ENCODE results near the gene ARG2. TPM values are rescaled to one million over a fixed set of nuclear protein-coding genes. Genes with fewer than 3 reads are reported as not detected.
"Not testable (repeated sequence)": the region's sequence is repeated elsewhere in the genome, so short reads cannot be mapped to it uniquely, and the experiment has no call there.

The ARG2 gene
- total RNA-seq, 2 experiments from 2014 or later: 11.9 TPM

DNA sequence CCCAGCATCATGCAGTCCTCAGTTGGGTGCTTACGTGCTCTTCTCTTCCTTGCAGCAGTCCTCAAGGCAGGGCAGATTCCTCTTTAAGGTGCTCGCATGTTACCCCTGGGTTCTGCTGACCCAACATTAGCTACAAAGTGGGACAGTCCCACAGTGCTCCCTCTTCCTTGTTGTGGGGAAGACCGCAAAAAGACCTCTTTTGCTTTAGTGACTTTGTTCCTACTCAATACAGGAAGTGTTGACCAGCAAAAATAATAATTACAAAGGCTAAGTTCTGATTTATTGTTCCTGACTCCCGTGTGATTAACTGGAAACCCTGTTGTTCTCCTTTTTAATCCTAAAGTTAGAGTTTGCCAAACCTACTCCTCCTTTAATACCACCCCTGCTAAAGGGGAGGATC lies 33.4 kb upstream of the ARG2 start:
- ChIA-PET POLR2A (interaction anchor here (1.0 kb wide), 1 partner anchor 13 kb away, joined by 3 read pairs; the partner anchor contains the start of gene PIGH), CTCF (interaction anchor here (0.6 to 7.9 kb wide), 7 partner anchors 14 to 253 kb away, joined by 3 to 53 read pairs (median 6); partner anchors contain the start of gene PIGH)
- Mint-ChIP-seq H3K27ac (no peak overlapping the region), H3K36me3 (ENCODE audit: low read depth) (peaks cover 9% of the 10 kb centered on the region), H3K4me3 (no peak overlapping the region), H3K9me3 (ENCODE audit: low read depth) (no peaks in the 10 kb centered on the region), H3K4me1 (no peaks in the 10 kb centered on the region), H3K27me3 (no peaks in the 10 kb centered on the region)
- no peak for DNase-seq
- ATAC-seq: no peak
- intact Hi-C loops (cut with DNase I, micrococcal nuclease): no loop called here

- ATAC-seq (no peak), DNase-seq (no peak)
- H3K4me3 Mint-ChIP-seq: no peak overlapping the region
- no peak overlapping the region for H3K27ac Mint-ChIP-seq
- POLR2A ChIA-PET: interaction anchor here (0.7 kb wide), 1 partner anchor 115 kb away, joined by 3 read pairs; no protein-coding TSS in a partner anchor
- H3K36me3 Mint-ChIP-seq (ENCODE audit: low read depth): peaks cover 14% of the 10 kb centered on the region
- H3K4me1 Mint-ChIP-seq: no peaks in the 10 kb centered on the region
- H3K9me3 Mint-ChIP-seq (ENCODE audit: low read depth): no peaks in the 10 kb centered on the region
- CTCF ChIA-PET: interaction anchor here (0.9 to 3.4 kb wide), 7 partner anchors 8 to 177 kb away, joined by 3 to 22 read pairs (median 4); partner anchors contain the start of genes PIGH and PLEK2
- no peaks in the 10 kb centered on the region for H3K27me3 Mint-ChIP-seq
- intact Hi-C loops (cut with DNase I, micrococcal nuclease): no loop called here
Observed at GRCh38 chr14:67589204-67589770, 30.4 kb upstream of the ARG2 start.

DNA sequence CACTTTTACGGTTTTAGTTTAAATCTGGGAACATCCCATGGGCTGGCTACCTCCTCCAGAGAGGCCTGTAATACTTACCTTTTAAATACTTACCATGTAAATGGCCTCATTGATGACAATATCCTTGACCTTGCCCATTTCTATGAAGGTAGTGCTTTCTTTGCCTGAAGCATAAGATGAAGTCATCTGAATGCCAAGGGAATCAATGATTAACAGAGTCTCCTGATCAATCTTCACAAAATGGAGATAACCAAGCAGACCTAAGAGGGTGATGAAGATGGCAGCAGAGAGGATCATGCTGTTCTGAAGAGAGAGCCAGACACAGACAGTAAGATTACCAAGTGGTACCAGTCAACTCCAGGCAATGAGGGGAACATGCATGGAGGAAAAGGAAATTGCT lies 26.1 kb upstream of the ARG2 start:
- H3K27ac Mint-ChIP-seq; POLR2A ChIA-PET; ATAC-seq; DNase-seq; intact Hi-C loops (cut with DNase I, micrococcal nuclease); H3K27me3 Mint-ChIP-seq; H3K9me3 Mint-ChIP-seq (ENCODE audit: low read depth); H3K4me3 Mint-ChIP-seq: not testable (repeated sequence)
- Mint-ChIP-seq H3K4me1 (peaks cover 18% of the 10 kb centered on the region), H3K36me3 (ENCODE audit: low read depth) (peaks cover 25% of the 10 kb centered on the region)
- CTCF ChIA-PET: interaction anchor here (0.6 kb wide), 1 partner anchor 120 kb away, joined by 3 read pairs; no protein-coding TSS in a partner anchor

- no peak overlapping the region for H3K4me3 Mint-ChIP-seq
- H3K27ac Mint-ChIP-seq: no peak overlapping the region
- ChIA-PET POLR2A (no interaction called here), CTCF (interaction anchor here (0.9 kb wide), 1 partner anchor 69 kb away, joined by 3 read pairs; no protein-coding TSS in a partner anchor)
- DNase-seq: no peak
- H3K4me1 Mint-ChIP-seq: peaks cover 28% of the 10 kb centered on the region
- H3K9me3 Mint-ChIP-seq (ENCODE audit: low read depth): no peaks in the 10 kb centered on the region
- ATAC-seq: no peak
- intact Hi-C loops (cut with DNase I, micrococcal nuclease): no loop called here
- H3K27me3 Mint-ChIP-seq: no peaks in the 10 kb centered on the region
- peaks cover 22% of the 10 kb centered on the region for H3K36me3 Mint-ChIP-seq (ENCODE audit: low read depth)
Observed at GRCh38 chr14:67595392-67595791, 24.3 kb upstream of the ARG2 start.

DNA sequence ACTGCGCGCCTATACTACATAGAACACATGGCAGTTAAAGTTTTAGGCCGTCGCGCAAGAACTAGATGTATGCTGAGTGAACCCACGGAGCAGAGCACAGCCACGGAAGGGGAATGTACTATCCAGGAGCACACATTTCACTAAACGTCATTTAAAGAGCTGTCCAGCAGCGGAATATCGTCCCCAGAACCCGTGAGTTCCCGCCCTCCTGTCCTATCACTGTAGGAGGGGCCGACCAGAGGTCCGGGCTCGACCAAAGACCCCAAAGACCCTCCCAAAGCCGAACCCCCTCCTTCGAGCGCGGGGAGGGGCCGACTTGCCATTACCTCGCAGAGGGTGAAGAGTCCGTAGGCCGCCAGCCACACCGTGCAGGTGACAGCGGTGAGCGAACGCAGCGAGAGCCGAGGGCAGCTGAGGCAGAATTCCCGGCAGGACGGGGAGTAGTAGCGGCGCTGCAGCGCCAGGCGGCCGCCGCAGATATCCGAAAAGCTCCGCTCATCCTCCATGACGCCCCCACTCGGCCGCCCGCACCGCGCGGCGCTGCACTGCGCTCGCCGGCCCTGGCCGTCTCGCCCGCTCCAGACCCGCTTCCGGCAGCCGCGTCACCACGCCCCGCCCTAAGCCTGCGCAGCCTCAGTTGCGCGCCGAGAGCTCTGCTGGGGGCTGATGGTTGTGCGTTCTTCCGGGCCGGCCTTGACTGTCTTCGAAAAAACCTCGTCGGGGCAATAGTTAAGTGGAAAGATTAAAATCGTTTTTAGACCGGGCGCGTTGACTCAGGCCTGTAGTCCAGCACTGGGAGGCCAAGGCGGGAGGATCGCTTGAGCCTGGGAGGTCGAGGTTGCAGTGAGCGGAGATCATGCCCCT lies 19.8 kb upstream of the ARG2 start, which contains the start of gene PIGH:
PIGH (minus strand) TSS at position 571 of the 864 bp plus-strand sequence; CDS start at position 506, 65 bp downstream.
- H3K27ac Mint-ChIP-seq: peak within 1 kb of the TSS; percentile 94
- intact Hi-C loops (cut with DNase I, micrococcal nuclease): loop anchor here (1.0 to 10.0 kb wide), 10 partner anchors 18 to 1195 kb away; partner anchors contain the start of genes RDH11 (in 2 of the 2), ARG2 (in 1 of the 2), ATP6V1D (in 1 of the 2) and GPHN (in 1 of the 2)
- ChIA-PET POLR2A (interaction anchor here (0.5 to 1.4 kb wide), 8 partner anchors 8 to 104 kb away, joined by 3 to 7 read pairs (median 4); partner anchors contain the start of gene RDH11), CTCF (interaction anchor here (0.6 to 4.5 kb wide), 24 partner anchors 10 to 344 kb away, joined by 3 to 39 read pairs (median 5); partner anchors contain the start of genes ARG2, PLEK2, RDH12 and ZFYVE26)
- DNase-seq (peak; percentile 97), ATAC-seq (peak; percentile 99)
- H3K27me3 Mint-ChIP-seq: no peaks in the 10 kb centered on the region
- H3K9me3 Mint-ChIP-seq (ENCODE audit: low read depth): no peaks in the 10 kb centered on the region
- H3K4me3 Mint-ChIP-seq: peak within 1 kb of the TSS; percentile 94
- peaks cover 13% of the 10 kb centered on the region for H3K36me3 Mint-ChIP-seq (ENCODE audit: low read depth)
- peaks cover 34% of the 10 kb centered on the region for H3K4me1 Mint-ChIP-seq

DNA sequence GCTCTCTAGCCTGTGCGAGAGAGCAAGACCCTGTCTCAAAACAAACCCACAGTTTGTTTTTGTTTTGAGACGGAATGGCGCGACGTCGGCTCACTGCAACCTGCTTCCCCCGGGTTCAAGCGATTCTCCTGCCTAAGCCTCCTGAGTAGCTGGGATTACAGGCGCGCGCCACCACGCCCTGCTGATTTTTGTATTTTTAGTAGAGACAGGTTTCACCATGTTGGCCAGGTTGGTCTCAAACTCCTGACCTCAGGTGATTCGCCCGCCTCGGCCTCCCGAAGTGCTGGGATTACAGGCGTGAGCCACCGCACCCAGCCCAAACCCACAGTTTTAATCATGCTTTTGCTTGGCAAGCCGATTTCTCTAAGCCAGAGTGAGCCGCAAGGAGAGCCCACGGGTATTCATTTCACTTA lies 19.2 kb upstream of the ARG2 start:
- H3K9me3 Mint-ChIP-seq (ENCODE audit: low read depth); DNase-seq; H3K27me3 Mint-ChIP-seq; ATAC-seq; H3K36me3 Mint-ChIP-seq (ENCODE audit: low read depth): not testable (repeated sequence)
- intact Hi-C loops (cut with DNase I, micrococcal nuclease): loop anchor here (1.0 to 10.0 kb wide), 10 partner anchors 18 to 1194 kb away; partner anchors contain the start of genes RDH11 (in 2 of the 2), ARG2 (in 1 of the 2), ATP6V1D (in 1 of the 2) and GPHN (in 1 of the 2)
- Mint-ChIP-seq H3K27ac (peak overlapping the region; percentile 94), H3K4me3 (peak overlapping the region; percentile 94), H3K4me1 (peaks cover 34% of the 10 kb centered on the region)
- ChIA-PET CTCF (interaction anchor here (0.7 to 4.5 kb wide), 18 partner anchors 10 to 220 kb away, joined by 3 to 39 read pairs (median 7); partner anchors contain the start of genes ARG2, RDH12 and ZFYVE26), POLR2A (interaction anchor here (0.5 to 1.4 kb wide), 6 partner anchors 8 to 104 kb away, joined by 3 to 7 read pairs (median 4); partner anchors contain the start of gene RDH11)

DNA sequence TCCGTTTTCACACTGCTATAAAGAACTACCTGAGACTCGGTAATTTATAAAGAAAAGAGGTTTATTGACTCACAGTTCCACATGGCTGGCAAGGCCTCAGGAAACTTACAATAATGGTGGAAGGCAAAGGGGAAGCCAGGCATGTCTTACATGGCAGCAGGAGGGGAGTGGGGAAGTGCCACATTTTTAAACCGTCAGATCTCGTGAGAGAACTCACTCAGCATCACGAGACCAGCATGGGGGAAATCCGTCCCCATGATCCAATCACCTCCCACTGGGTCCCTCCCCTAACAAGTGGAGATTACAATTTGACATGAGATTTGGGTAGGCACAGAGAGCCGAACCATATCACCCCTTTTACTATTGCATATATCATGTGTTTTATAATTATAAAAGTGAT lies 17.6 kb upstream of the ARG2 start:
- intact Hi-C loops (cut with DNase I, micrococcal nuclease): loop anchor here in 1 of 2 experiments (5.0 to 10.0 kb wide), 2 partner anchors 1095 to 1193 kb away; partner anchors contain the start of genes GPHN and ZFP36L1
- CTCF ChIA-PET: no interaction called here
- H3K36me3 Mint-ChIP-seq (ENCODE audit: low read depth): peaks cover 3% of the 10 kb centered on the region
- H3K4me3 Mint-ChIP-seq: no peak overlapping the region
- POLR2A ChIA-PET: no interaction called here
- peaks cover 29% of the 10 kb centered on the region for H3K4me1 Mint-ChIP-seq
- no peak overlapping the region for H3K27ac Mint-ChIP-seq
- no peaks in the 10 kb centered on the region for H3K9me3 Mint-ChIP-seq (ENCODE audit: low read depth)
- DNase-seq: no peak
- H3K27me3 Mint-ChIP-seq: no peaks in the 10 kb centered on the region
- no peak for ATAC-seq

- ATAC-seq: no peak
- H3K9me3 Mint-ChIP-seq (ENCODE audit: low read depth): no peaks in the 10 kb centered on the region
- CTCF ChIA-PET: interaction anchor here (1.2 kb wide), 1 partner anchor 77 kb away, joined by 3 read pairs; no protein-coding TSS in a partner anchor
- no peaks in the 10 kb centered on the region for H3K27me3 Mint-ChIP-seq
- H3K36me3 Mint-ChIP-seq (ENCODE audit: low read depth): peaks cover 3% of the 10 kb centered on the region
- POLR2A ChIA-PET: no interaction called here
- intact Hi-C loops (cut with DNase I, micrococcal nuclease): loop anchor here in 1 of 2 experiments (5.0 to 10.0 kb wide), 2 partner anchors 1096 to 1192 kb away; partner anchors contain the start of genes GPHN and ZFP36L1
- no peak for DNase-seq
- peaks cover 22% of the 10 kb centered on the region for H3K4me1 Mint-ChIP-seq
- no peak overlapping the region for H3K27ac Mint-ChIP-seq
- H3K4me3 Mint-ChIP-seq: no peak overlapping the region
Observed at GRCh38 chr14:67602995-67603545, 16.6 kb upstream of the ARG2 start.

DNA sequence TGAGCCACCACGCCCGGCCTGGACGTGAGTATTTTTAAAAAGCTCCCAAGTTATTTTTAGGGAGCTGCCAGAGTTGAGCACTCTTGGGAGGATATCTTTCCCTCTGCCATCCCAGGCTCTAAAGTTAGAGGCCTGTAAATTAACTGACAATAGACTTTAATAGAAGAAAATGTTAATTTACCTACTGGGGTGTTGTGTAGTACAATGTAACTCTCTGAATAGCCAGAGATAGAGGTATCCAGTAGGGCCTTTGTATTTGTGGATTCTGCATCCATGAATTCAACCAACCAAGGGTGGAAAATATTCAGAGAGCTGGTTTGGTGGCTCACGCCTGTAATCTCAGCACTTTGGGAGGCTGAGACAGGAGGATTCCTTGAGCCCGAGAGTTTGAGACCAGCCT lies 12.1 kb upstream of the ARG2 start:
- no peaks in the 10 kb centered on the region for H3K36me3 Mint-ChIP-seq (ENCODE audit: low read depth)
- no peaks in the 10 kb centered on the region for H3K9me3 Mint-ChIP-seq (ENCODE audit: low read depth)
- DNase-seq: no peak
- H3K4me1 Mint-ChIP-seq: peaks cover 13% of the 10 kb centered on the region
- CTCF ChIA-PET: no interaction called here
- no peak for ATAC-seq
- intact Hi-C loops (cut with DNase I, micrococcal nuclease): loop anchor here in 1 of 2 experiments (10.0 kb wide), 1 partner anchor 1187 kb away; the partner anchor contains the start of gene ZFP36L1
- H3K27me3 Mint-ChIP-seq: no peaks in the 10 kb centered on the region
- POLR2A ChIA-PET: no interaction called here
- H3K4me3 Mint-ChIP-seq: no peak overlapping the region
- H3K27ac Mint-ChIP-seq: no peak overlapping the region

GRCh38 chr14:67609642-67610310 lies 9.9 kb upstream of the ARG2 start:
- Mint-ChIP-seq H3K27ac (no peak overlapping the region), H3K4me1 (peaks cover 13% of the 10 kb centered on the region), H3K27me3 (no peaks in the 10 kb centered on the region), H3K4me3 (no peak overlapping the region), H3K9me3 (ENCODE audit: low read depth) (no peaks in the 10 kb centered on the region), H3K36me3 (ENCODE audit: low read depth) (no peaks in the 10 kb centered on the region)
- intact Hi-C loops (cut with DNase I, micrococcal nuclease): loop anchor here in 1 of 2 experiments (10.0 kb wide), 2 partner anchors 365 to 1185 kb away; partner anchors contain the start of genes PALS1 and ZFP36L1
- ATAC-seq (no peak), DNase-seq (no peak)
- ChIA-PET POLR2A (no interaction called here), CTCF (interaction anchor here (0.7 to 3.0 kb wide), 9 partner anchors 9 to 183 kb away, joined by 3 to 16 read pairs (median 4); partner anchors contain the start of genes ARG2 and PIGH)

Data from activated CD4-positive, alpha-beta T cell treated with anti-CD3 and anti-CD28 coated beads for 36 hours (primary cell).